SK-N-SH (cell line): Measurements from ENCODE around the gene NCS1. TPM values are rescaled to one million over a fixed set of nuclear protein-coding genes. Genes with fewer than 3 reads are reported as not detected.

ENCODE experiments used
- CTCF ChIA-PET: fragments of 300-600, 350-600 bp; formaldehyde crosslinking; extraction: SDS; loops from one replicate; lab custom pipeline; 2021; lab: Yijun Ruan, JAX
- POLR2A ChIA-PET: fragments of 350-600 bp; sonication (Branson Sonifier 250); formaldehyde crosslinking; extraction: SDS; loops from one replicate; lab custom pipeline; 2020; ENCODE audit warnings: antibody characterized with exemption, inconsistent platforms; lab: Yijun Ruan, JAX
- DNase-seq: peaks from one replicate; pipeline ENCODE4 v3.0.0; 2012
- H2AFZ ChIP-seq: fragments of 200-600 bp; sonication (generic); 2 replicates; pipeline ENCODE4 v1.8.1; 2016; ENCODE audit warnings: antibody characterized with exemption, mild to moderate bottlenecking, low read depth
- H3F3A ChIP-seq: fragments of 200-600 bp; sonication (generic); replicated peaks from 2 replicates; pipeline ENCODE3; 2016; ENCODE audit warnings: antibody characterized with exemption, mild to moderate bottlenecking; ENCODE audit not compliant: insufficient read depth
- H3K27ac ChIP-seq, 2 experiments: fragments of 200-500 bp in 1 of 2; fragments of 200-600 bp in 1 of 2; sonication (Bioruptor generic) in 1 of 2; sonication (generic), shearing (Covaris generic) in 1 of 2; 2 replicates each; pipeline versions ENCODE4 v1.5.1 to v1.6.1; 2014 to 2016; ENCODE audit warnings: low read depth in 2 of 2, inconsistent platforms in 1 of 2, low read length in 1 of 2, mild to moderate bottlenecking in 1 of 2, mixed read lengths in 1 of 2
- H3K27me3 ChIP-seq: fragments of 200-600 bp; sonication (generic), shearing (Covaris generic); 2 replicates; pipeline ENCODE4 v1.6.1; 2016; ENCODE audit warnings: mixed run types; ENCODE audit not compliant: insufficient read depth
- H3K36me3 ChIP-seq, 2 experiments: fragments of 200-500 bp in 1 of 2; fragments of 200-600 bp in 1 of 2; sonication (Bioruptor generic) in 1 of 2; sonication (generic) in 1 of 2; replicated peaks in 1 of 2; 2 replicates each; pipeline versions ENCODE3 to v1.5.1; 2014 to 2016; ENCODE audit warnings: low read length in 1 of 2, mild to moderate bottlenecking in 1 of 2; ENCODE audit not compliant: insufficient read depth in 2 of 2, control insufficient read depth in 1 of 2
- H3K4me1 ChIP-seq, 2 experiments: fragments of 200-500 bp in 1 of 2; fragments of 200-600 bp in 1 of 2; sonication (Bioruptor generic) in 1 of 2; sonication (generic), shearing (Covaris generic) in 1 of 2; 2 replicates each; pipeline versions ENCODE4 v1.5.1 to v1.6.1; 2014 to 2016; ENCODE audit warnings: low read depth in 1 of 2, low read length in 1 of 2, mixed run types in 1 of 2; ENCODE audit not compliant: insufficient read depth in 2 of 2, control insufficient read depth in 1 of 2
- H3K4me2 ChIP-seq: fragments of 200-600 bp; sonication (generic), shearing (Covaris generic); 2 replicates; pipeline ENCODE4 v1.6.1; 2017; ENCODE audit warnings: mixed run types
- H3K4me3 ChIP-seq, 2 experiments: fragments of 200-500 bp in 1 of 2; fragments of 200-600 bp in 1 of 2; sonication (Bioruptor generic) in 1 of 2; sonication (generic), shearing (Covaris generic) in 1 of 2; 2 replicates each; pipeline versions ENCODE4 v1.5.1 to v1.8.1; 2014 to 2016; ENCODE audit warnings: low read depth in 2 of 2, inconsistent platforms in 1 of 2, low read length in 1 of 2, mild to moderate bottlenecking in 1 of 2, mixed read lengths in 1 of 2, moderate library complexity in 1 of 2
- H3K79me2 ChIP-seq: fragments of 200-600 bp; sonication (generic); 2 replicates; pipeline ENCODE4 v1.8.1; 2017; ENCODE audit warnings: mild to moderate bottlenecking; ENCODE audit not compliant: insufficient read depth
- H3K9ac ChIP-seq: fragments of 200-600 bp; sonication (generic); 2 replicates; pipeline ENCODE4 v1.6.1; 2017; ENCODE audit warnings: mixed run types
- H3K9me2 ChIP-seq: fragments of 200-600 bp; sonication (generic); 2 replicates; pipeline ENCODE4 v1.6.1; 2017; ENCODE audit warnings: mixed run types
- H3K9me3 ChIP-seq: fragments of 200-600 bp; sonication (generic); 2 replicates; pipeline ENCODE4 v1.6.1; 2017; ENCODE audit warnings: mixed run types, mild to moderate bottlenecking, moderate library complexity
- H4K20me1 ChIP-seq: fragments of 200-600 bp; sonication (generic); 2 replicates; pipeline ENCODE4 v1.6.1; 2017; ENCODE audit warnings: mild to moderate bottlenecking, mixed run types; ENCODE audit not compliant: insufficient read depth
- CHD2 ChIP-seq: fragments of 150-350 bp; IDR thresholded peaks from 2 replicates; pipeline ENCODE4 v1.6.1; 2018; ENCODE audit warnings: low read length; ENCODE audit not compliant: partially characterized antibody
- ELF1 ChIP-seq: IDR thresholded peaks from 2 replicates; pipeline ENCODE4 v1.4.0; 2012
- EP300 ChIP-seq, 2 experiments: IDR thresholded peaks; 2 replicates each; pipeline versions ENCODE4 v1.4.0 to v1.6.1; 2012; ENCODE audit warnings: borderline replicate concordance in 1 of 2, low read depth in 1 of 2, low read length in 1 of 2
- FOXM1 ChIP-seq: IDR thresholded peaks from 2 replicates; pipeline ENCODE4 v1.4.0; 2012; ENCODE audit warnings: low read depth, mild to moderate bottlenecking
- GABPA ChIP-seq: IDR thresholded peaks from 2 replicates; pipeline ENCODE4 v1.4.0; 2012; ENCODE audit warnings: low read depth, mild to moderate bottlenecking
- GATA2 ChIP-seq: sonication (generic); formaldehyde crosslinking; IDR thresholded peaks from 2 replicates; pipeline ENCODE4 v1.5.0; 2020; ENCODE audit warnings: mild to moderate bottlenecking, missing genetic modification reagents
- MXI1 ChIP-seq: IDR thresholded peaks from 2 replicates; pipeline ENCODE4 v1.6.1; 2012; ENCODE audit warnings: mild to moderate bottlenecking, low read depth, low read length, improper control_type of control experiment
- POLR2AphosphoS5 ChIP-seq: IDR thresholded peaks from 2 replicates; pipeline ENCODE4 v1.6.1; 2012; ENCODE audit warnings: low read depth, low read length
- RCOR1 ChIP-seq: fragments of 150-350 bp; IDR thresholded peaks from 2 replicates; pipeline ENCODE4 v1.6.1; 2017; ENCODE audit warnings: antibody characterized with exemption, low read length
- RFX5 ChIP-seq: IDR thresholded peaks from 2 replicates; pipeline ENCODE4 v1.6.1; 2012; ENCODE audit warnings: mild to moderate bottlenecking, improper control_type of control experiment, low read length
- SMC3 ChIP-seq: IDR thresholded peaks from 2 replicates; pipeline ENCODE4 v1.6.1; 2012; ENCODE audit warnings: low read depth, low read length, improper control_type of control experiment
- TCF12 ChIP-seq: IDR thresholded peaks from 2 replicates; pipeline ENCODE4 v1.4.0; 2012
- WGBS: methylation state at CpG from one replicate; pipeline ENCODE4 v1.1.6; 2017; ENCODE audit warnings: low lambda C conversion rate; 5-methylcytosine and 5-hydroxymethylcytosine counted together
- polyA plus RNA-seq, 3 experiments: library from polyadenylated mRNA; depleted of rRNA; stranded (reverse); fragments of >200 nt; gene quantifications; 2 replicates each; pipeline ENCODE4 v1.2.3, GENCODE V29; 2012
- TF ChIP-seq, protein P1 (sequence below): fragments of 150-350 bp; IDR thresholded peaks from 2 replicates; pipeline ENCODE4 v1.6.1; 2016; ENCODE audit warnings: mild to moderate bottlenecking, low read depth, low read length
- TF ChIP-seq, protein P2 (sequence below): IDR thresholded peaks from 2 replicates; pipeline ENCODE4 v1.6.1; 2012; ENCODE audit warnings: mild to moderate bottlenecking, low read depth, low read length, moderate library complexity
- TF ChIP-seq, protein P3 (sequence below): IDR thresholded peaks from 2 replicates; pipeline ENCODE4; 2012

The NCS1 gene
- polyA plus RNA-seq, 1 of the 3 experiments (the other 2 are of a cell fraction), result 40.6 TPM

DNA sequence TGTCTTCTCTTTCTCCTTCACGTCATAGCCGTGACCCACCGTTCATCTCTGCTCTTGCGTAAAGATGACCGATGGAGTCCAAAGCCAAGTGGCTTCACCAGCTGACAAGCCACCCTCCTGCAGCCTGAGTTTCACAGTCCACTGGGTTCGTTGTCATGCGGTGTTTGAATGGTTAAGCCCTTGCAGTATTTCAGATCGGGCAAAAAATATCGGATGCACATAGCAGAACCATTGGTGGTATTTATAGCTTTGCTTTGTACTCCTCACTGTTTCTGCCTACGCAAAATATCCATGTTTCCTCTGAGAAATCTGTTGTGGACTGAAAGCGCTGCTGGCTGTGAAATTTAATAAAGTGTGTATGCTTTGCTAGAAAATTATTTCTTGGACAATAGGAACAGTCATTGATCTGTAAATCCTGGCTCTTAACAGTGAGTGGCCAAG lies 34.5 kb upstream of the NCS1 start:
- Histone ChIP-seq H3K4me2 (peak overlapping the region; percentile 0; the same call in 1 of the 2 replicates), H2AFZ (no peak overlapping the region), H3K27me3 (no peaks in the 10 kb centered on the region), H3K27ac (peak overlapping the region; percentile 60 to 77; a peak in 3 of 4 replicates), H3K79me2 (no peaks in the 10 kb centered on the region), H3K9me2 (no peaks in the 10 kb centered on the region), H3F3A (peaks cover 23% of the 10 kb centered on the region), H3K4me3 (no peak overlapping the region), H3K9ac (peak overlapping the region; percentile 34; the same call in 1 of the 2 replicates), H3K4me1 (peaks cover 24 to 28% of the 10 kb centered on the region in 2 experiments; a peak in 3 of 4 replicates), H3K36me3 (peaks cover 5 to 19% of the 10 kb centered on the region in 2 experiments), H3K9me3 (no peaks in the 10 kb centered on the region), H4K20me1 (no peaks in the 10 kb centered on the region)
- DNase-seq, result no peak
- ChIA-PET CTCF (interaction anchor here (0.8 kb wide), 1 partner anchor 12 kb away, joined by 3 read pairs; no protein-coding TSS in a partner anchor), POLR2A (no interaction called here)
- WGBS, result 95% methylated on average over 11 of the region's 11 CpGs
- TF ChIP-seq SMC3 (no peak), EP300 (IDR thresholded peaks at IDR 0.05; ENCODE audit: borderline replicate concordance in 1 of 2, low read depth in 1 of 2, low read length in 1 of 2) (no peak), POLR2AphosphoS5 (no peak), FOXM1 (no peak), CHD2 (no peak), RFX5 (no peak), RCOR1 (no peak), TCF12 (no peak), MXI1 (no peak), ELF1 (no peak), GABPA (no peak), GATA2 (CRISPR knock-in tag) (no peak)
- TF ChIP-seq, protein P1, sequence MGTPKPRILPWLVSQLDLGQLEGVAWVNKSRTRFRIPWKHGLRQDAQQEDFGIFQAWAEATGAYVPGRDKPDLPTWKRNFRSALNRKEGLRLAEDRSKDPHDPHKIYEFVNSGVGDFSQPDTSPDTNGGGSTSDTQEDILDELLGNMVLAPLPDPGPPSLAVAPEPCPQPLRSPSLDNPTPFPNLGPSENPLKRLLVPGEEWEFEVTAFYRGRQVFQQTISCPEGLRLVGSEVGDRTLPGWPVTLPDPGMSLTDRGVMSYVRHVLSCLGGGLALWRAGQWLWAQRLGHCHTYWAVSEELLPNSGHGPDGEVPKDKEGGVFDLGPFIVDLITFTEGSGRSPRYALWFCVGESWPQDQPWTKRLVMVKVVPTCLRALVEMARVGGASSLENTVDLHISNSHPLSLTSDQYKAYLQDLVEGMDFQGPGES, result no peak
- TF ChIP-seq, protein P2, sequence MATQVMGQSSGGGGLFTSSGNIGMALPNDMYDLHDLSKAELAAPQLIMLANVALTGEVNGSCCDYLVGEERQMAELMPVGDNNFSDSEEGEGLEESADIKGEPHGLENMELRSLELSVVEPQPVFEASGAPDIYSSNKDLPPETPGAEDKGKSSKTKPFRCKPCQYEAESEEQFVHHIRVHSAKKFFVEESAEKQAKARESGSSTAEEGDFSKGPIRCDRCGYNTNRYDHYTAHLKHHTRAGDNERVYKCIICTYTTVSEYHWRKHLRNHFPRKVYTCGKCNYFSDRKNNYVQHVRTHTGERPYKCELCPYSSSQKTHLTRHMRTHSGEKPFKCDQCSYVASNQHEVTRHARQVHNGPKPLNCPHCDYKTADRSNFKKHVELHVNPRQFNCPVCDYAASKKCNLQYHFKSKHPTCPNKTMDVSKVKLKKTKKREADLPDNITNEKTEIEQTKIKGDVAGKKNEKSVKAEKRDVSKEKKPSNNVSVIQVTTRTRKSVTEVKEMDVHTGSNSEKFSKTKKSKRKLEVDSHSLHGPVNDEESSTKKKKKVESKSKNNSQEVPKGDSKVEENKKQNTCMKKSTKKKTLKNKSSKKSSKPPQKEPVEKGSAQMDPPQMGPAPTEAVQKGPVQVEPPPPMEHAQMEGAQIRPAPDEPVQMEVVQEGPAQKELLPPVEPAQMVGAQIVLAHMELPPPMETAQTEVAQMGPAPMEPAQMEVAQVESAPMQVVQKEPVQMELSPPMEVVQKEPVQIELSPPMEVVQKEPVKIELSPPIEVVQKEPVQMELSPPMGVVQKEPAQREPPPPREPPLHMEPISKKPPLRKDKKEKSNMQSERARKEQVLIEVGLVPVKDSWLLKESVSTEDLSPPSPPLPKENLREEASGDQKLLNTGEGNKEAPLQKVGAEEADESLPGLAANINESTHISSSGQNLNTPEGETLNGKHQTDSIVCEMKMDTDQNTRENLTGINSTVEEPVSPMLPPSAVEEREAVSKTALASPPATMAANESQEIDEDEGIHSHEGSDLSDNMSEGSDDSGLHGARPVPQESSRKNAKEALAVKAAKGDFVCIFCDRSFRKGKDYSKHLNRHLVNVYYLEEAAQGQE, result no peak
- TF ChIP-seq, protein P3, sequence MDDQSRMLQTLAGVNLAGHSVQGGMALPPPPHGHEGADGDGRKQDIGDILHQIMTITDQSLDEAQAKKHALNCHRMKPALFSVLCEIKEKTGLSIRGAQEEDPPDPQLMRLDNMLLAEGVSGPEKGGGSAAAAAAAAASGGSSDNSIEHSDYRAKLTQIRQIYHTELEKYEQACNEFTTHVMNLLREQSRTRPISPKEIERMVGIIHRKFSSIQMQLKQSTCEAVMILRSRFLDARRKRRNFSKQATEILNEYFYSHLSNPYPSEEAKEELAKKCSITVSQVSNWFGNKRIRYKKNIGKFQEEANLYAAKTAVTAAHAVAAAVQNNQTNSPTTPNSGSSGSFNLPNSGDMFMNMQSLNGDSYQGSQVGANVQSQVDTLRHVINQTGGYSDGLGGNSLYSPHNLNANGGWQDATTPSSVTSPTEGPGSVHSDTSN, result no peak
